GM21423 (cell line): ENCODE measurements around the gene MAST4.

Source experiments
- ATAC-seq: cut with Tn5 transposase; IDR thresholded peaks from one replicate; pipeline ENCODE4 v1.9.1; 2021; ENCODE audit warnings: mild to moderate bottlenecking, moderate library complexity; ENCODE audit not compliant: unreplicated experiment

Gene MAST4

DNA sequence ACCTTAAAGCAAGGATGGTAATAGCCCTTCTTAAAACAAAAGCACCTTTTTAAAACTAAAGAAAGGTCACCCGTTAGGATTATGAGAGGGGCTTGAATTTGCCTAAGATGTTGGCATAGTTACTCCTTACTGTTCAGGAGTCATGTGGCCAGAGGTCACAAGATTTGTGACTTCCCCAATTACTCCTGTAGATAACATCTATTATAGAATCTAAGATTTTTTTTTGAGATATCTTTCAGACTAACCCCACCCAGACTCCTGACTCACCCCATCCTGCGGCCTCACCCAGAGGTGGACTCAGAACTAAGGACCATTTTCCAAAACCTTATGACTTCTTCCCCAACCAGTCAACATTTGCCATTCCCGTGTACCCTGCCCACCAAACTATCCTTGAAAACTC is 598.0 kb downstream of the MAST4 start:
- ATAC-seq: no peak

DNA sequence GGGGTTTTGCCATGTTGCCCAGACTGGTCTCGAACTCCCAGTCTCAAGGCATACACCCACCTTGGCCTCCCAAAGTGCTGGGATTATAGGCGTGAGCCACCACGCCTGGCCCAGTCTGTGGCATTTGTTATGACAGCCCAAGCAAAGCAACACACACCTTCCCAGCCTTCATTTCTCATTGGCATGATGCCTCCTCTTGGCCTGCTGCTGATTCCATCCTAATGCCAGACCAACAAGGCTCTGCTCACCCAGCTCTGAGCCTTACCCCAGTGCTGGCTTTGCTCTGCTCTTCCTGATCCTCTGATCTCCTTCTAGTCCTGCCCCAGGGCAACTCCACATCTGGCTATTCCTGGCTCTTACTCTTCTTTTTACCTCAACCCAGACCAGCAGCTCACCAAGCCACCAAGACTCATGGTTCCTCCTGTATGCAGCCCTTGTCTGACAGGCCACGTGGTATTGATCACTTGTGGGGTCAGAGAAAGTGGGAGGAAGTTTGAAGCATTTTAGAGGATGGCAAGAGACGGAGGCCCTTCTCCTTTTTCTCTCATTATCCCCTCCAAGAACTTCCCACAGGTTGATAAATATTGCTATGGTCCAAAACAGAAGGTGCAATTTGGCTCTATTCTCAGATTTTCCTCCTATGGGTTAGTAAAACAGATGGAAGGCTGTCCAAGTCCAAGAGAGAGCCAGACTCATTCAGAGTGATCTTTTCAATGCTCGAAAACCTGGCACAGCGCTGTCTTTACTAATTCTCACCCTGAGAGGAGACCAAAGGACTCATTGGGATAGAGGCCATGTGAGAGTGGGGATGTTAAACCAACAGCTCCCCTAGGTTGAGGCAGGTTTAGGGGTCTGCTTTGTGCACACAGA is 599.4 kb downstream of the MAST4 start:
- no peak for ATAC-seq

DNA sequence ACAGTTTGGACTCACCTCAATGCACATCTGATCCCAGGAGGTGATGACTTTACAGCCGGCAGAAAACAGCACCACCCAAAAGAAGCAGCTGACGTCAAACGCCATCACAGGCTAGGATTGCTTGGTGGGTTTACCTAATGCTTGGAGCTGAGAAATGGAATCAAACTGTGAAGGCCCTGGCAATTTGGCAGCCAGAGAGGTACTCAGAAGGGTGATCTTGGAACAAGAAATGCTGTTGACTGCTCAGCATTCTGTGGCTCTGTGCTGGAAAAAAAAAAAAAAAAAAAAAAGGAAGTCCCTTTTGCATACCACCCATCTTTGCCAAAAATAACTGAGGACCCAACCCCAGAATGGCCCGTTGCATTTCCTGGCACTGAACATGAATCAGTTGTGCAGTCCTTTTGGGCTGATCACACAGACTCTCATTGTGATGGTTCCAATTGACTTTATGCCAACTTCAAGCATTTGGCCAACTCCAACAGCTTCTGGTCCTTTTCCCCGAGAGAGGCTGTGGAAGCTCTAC is 600.4 kb downstream of the MAST4 start, which contains the start of gene CD180:
Gene CD180, minus strand, starts transcription at position 263 of the 523 bp plus-strand sequence. Its CDS starts 158 bp downstream, at position 105.
- ATAC-seq: no peak

DNA sequence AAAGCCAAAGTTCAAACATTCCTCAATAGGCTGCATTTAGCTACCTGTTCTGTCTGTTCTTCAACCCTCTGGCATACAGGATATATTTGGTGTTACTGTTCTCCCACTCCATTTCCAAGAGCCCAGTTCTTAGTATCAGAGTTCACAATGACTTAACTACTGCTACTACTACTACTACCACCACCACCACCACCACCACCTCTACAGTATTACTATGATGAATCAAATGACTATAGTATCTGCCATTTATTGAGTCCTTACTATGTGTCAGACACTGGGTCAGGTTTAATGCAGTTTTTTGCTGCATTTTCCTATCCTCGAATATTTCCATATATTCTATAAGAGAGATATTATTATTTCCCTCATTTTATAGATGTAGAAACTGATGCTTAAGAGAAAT is 601.3 kb downstream of the MAST4 start:
- no peak for ATAC-seq

DNA sequence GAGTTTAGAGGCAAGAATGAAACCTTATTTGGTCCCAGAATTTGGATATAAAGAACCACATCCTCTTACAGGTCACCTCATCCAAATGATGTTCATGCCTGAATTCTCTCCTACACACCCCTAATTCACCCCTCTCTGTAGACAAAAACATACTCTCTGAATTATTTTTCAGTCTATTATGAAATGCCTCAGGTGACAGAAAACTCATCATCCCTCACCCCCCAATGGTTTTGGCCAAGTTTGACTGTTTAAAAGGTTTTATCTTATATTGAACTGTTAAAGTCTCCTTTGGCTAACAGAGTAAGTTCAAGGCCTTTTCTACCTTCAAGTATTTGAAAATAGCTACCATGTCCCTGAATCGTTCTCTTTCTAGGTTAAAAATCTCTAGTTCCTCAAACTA is 602.7 kb downstream of the MAST4 start:
- no peak for ATAC-seq

DNA sequence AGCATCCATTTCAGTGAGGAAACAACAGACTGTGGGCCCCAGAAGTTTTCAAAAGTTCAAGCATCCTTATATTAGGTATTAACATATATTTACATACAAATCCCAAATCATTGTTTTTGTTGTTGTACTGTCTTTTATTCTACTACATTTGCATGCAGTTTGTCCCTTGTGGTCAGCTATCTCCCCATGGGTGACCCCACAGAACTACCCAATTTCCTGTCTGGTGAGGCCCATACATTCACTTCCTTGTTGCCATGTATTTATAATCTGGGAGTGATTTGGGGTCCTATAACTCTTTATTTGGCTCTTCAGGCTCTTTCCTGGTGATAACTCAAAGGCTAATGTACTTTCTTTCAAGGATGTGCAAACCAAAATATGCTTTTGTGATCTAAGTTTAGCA is 603.7 kb downstream of the MAST4 start:
- no peak for ATAC-seq

DNA sequence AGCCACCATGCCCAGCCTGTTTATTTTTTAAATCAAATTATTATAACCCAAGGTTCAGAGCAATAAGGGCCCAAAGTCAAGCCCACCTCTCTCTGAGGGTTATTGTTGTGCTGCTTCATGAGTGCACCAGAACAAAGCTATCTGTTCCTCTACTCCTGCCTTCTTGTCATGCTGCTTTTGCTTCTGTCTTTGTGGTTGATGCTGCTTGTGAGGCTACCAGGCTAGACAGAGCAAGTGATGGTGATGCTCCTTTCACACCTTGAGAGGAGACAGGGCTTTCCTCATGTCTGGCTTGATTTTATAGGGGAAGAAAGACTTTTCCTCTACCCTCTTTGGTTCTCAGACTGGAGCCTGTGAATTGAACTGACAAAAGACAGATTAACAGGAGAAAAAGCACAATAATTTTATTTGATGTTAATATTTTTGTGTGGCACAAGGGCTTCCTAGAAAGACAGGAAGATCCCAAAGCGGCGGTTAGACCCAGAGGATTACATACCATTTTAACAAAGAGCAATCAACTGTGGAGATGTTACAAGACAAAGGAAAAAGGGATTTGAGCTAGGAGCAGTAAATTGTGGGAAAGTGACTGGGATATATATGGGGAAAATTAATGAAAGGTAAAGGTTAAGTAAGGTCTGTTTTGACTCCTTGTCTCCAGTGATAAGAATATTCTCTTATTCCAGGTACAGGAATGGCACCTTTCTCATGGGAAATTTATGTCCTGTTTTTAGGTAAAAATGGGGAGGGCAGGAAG is 604.8 kb downstream of the MAST4 start:
- no peak for ATAC-seq

DNA sequence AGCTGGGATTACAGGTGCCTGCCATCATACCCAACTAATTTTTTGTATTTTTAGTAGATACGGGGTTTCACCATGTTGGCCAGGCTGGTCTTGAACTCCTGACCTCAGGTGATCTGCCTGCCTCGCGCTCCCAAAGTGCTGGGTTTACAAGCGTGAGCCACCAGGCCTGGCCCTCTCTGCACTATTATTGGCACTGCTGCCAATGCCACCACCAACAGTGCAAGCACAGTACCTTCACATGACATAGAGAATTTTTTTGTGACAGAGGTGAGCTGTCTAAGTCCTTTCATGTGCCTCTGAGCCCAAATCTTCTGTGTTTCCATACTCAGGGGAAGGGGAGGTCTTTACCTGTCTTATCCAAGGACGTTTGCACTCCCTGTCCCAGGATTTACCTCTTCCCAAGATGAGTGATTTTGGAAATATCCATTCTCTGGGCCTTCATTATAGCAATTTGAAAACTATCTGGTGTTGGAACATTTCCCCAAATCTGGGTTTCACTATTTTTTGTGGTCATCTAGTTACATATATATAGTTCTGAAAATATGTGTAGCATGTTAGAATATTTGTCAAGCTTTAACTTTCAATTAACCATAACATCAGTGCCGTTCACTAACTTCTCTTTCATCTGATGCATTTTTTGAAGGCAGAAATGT is 605.8 kb downstream of the MAST4 start:
- peak; percentile 16 for ATAC-seq

DNA sequence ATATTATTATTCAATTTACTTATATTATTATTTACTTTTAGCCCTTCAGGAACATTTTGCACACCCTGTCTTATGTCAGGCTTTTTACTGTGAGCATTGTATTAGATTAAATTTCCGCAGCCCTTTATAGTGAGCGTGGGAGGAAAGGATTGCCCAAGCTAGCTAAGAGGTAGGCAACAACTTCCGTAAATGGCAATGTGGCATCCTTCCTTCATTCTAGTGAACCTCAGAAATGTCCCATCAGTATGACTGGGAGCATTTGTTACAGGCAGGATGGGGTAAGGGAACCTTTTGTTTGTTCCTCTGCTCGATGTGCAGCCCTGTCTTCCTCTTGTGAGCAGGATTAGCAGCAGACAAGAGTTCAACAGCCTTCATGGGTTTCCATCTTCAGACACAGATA is 606.6 kb downstream of the MAST4 start:
- no peak for ATAC-seq

DNA sequence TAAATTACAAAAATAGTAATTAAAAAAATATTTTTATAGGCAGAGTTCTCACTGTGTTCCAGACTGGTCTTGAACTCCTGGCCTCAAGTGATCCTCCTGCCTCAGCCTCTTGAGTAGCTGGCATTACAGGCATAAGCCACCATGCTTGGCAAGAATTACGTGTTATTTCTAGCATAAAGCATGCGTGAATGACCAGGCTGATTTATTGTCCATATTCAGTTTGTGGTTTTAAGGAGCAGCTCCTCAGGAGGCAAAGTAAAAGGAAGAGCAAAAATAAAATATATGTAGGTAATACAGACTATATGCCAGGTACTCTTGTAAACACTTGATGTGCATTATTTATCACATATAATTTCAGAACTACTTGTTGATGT is 607.5 kb downstream of the MAST4 start:
- ATAC-seq: no peak

DNA sequence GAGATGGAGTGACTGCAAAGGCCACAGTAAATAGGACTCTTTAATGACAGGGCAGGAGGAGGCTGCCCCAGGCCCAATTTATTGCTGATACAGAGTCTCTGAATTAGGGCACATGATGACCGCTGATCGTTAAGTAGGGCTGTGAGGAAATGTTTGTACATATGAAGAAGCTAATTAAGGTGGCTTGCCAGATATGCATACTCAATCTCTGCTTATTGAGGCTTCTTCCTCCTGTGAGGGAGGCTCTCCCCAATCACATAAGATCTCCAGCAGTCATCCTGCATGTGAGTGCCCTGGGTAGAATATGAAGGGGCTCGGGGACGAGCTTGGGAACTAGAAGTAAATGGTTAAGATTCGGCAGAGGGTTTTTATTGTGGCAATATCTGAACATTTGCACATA is 608.6 kb downstream of the MAST4 start:
- no peak for ATAC-seq

DNA sequence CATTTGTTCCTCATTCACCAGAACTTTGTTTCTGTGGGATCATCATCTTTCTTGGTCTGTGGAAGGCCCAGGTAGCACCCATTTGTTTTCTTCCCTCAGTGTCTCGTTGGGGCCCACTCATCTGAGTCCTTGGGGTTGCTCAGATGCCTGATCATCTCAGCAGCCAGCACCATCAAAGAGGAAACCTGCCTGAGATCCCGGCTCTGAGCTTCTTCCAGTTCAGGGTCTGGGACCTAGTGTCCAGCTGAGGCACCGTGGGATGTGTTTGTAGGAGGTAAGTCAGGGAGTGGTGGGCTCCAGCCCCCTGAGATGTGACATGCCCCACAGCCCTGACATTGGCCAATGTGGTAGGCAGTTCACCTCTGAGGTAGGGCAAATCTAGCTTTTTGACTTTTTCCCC is 609.8 kb downstream of the MAST4 start:
- ATAC-seq: no peak

DNA sequence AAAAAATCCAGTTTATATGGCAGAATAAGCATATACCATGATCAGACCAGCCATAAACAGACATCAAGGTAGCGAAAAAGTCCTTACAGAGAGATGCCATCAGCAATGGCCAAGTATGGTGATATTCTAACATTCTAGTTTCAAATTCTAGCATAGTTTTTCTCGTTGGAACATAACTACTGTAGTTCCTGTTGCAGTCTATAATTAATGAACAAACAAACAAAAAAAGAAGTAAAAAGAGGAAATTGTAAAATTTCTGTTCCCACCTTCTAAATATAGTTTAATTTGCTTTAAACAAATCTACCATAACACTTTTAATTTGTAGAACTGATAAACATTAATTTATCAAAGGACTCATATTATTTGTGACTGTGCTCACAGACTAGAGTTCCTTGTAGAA is 610.3 kb downstream of the MAST4 start:
- ATAC-seq: peak; percentile 26

DNA sequence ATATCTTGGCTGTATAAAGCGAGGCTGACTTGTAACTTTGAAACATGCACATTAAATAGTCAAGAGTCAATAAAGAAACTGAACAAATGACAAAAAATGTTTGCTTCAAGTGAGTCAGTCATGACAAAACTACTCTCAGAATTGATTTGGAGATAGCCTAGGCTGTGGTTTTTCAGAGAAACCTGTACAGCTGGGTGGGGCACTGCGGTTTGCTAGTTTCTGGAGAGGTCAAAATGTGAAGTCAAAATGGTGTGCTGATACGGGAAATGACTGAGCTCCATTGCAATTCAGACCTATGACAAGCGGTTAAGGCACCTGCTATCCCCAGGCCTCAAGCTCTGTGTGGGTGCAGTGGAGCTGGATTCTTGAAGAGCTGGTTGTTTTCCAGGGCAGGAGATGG is 610.7 kb downstream of the MAST4 start:
- ATAC-seq: peak; percentile 87

DNA sequence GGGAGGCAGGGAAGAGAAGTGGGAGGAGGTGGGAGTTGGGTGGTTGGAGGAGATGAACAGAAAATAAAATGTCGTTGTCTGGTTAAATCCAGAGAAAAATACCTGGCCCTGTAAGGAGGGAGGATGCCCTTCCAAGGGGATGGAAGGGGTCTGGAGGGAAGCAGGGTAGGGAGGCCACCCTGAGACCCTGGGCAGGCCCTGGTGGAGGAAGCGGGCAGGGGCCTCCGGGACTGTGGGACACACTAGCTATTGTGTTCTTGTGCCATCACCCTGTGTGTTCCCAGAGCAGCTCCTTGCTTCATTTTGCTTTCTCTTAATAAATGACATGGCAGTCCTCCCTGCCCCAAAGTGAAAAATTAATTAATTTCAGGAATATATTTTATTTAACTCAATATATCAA is 612.2 kb downstream of the MAST4 start:
- ATAC-seq: no peak

DNA sequence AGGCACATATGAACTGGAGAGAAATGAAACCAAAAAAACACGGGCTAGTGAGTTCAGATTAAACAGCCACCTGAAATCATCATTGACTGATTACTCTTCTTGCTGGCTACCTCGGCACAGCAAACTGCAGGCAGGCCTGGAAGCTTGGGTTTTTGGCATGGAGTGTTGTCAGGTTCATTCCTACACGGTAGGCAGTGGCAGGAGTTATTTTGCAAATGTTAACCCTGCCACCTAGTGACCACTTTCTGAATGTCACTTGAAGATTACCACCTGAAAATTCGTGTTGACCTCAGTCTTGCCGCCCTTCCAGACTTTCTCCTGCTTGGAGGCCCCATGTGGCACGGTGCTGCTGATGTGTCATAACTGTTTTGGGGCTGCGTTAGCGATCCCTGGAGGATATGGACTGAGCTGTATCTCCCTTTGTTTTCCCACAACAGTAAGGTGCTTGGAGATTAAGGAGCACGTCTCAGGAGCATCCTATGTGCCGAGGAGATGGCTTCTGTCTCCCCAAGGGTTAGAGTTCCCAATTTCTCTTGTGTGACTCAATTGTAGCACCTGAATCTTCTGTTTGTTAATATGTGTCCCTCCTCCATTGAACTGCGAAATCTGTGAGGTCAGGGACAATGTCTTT is 613.1 kb downstream of the MAST4 start:
- no peak for ATAC-seq

DNA sequence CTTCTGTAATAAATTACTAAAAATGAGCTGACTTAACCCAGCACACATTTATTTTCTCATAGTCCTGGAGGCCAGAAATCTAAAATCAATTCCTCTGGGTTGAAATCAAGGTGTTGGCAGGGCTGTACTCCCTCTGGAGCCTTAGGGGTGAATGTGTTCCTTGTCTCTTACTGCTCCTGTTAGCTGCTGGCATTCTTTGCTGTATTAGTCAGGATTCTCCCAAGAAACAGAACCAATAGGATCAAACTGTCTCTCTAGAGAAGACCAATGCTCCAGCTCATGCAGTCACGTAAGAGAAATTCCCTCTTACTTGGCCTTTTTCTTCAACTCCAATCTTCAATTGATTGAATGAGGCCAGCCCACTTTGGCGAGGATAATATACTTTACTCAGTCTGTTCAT is 615.7 kb downstream of the MAST4 start:
- no peak for ATAC-seq

DNA sequence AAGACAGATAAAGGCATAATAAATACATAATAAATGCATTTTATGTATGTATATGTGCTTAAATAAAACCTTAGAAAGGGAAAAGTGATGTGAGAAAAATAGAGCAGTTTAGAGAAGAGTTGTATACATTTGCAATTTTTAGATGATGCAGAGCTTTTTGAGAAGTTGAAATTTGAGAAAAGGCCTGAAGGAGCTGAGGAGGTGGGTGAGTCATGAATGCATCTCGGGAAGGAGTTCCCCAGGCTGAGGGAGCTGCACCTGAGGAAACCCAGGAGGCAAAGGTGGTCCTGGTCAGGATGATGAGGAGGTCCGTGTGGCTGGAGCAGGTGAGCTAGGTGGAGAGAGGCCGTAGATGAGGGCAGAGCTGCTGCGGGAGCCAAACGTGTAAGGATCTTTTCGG is 617.8 kb downstream of the MAST4 start:
- ATAC-seq: no peak

DNA sequence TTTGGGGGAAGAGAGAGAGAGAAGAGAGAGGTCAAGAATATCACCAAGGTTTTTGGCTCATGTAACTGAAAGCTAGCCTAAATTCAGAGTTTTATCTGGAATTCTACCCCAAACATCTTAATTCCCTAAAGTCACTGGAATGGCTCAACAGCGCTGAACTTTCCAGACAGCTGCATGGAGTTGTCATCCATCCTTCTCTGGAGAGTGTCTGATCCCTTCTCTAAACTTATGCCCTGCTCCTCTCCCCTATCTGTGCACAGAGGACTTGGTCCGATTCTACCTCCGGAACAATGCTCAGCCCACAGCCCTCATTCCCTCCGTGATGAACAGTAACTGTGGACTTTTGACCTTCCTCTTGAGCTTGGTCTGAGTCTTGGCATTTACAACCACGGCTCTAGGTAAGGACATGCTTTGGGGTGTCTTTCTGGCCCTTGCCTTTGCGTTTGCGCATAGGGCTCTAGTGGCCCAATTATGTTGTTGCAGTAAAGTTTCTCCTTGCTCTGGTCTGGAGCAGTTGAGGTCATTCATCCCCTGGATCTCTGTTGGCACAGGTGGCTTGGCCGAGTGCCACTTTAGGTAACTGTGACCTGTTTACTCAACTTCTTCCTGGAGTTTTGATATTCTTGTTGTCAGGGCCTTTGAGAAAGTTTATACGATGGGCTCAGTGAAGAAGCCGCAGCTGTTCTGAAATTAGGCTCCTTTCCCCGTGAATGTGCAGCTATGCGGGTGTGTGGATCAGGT is 618.7 kb downstream of the MAST4 start:
- ATAC-seq: no peak
